Ammon's horn (tissue), 1 donor: Measurements from ENCODE around the gene LEKR1.

Experiments used
- DNase-seq: peaks from one replicate; pipeline ENCODE4 v3.0.0-alpha.2; 2016; ENCODE audit warnings: low spot score

The LEKR1 gene

DNA sequence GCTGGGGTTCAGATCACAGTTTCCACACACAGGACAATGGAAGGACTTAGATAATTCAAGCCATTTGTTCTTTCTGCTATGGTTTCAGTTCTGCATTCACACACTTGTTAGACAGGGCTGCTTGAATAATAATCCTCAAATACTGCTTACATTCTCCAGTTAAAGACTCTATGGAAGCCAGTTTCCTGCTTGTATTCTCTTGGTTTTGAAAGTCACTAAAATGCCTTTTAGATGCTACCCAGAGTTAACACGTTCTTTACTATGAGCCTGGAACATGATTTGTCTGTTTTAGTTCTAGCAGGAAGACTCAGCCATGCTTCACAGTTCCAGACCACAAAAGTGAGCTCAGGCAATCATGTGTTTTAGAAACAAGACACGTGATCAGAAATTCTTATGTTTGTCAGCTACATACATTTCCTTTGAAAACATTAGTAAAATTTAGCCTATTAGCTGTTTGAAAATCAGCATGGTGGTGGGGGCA lies 152.4 kb downstream of the LEKR1 start:
- DNase-seq, result peak; percentile 43

DNA sequence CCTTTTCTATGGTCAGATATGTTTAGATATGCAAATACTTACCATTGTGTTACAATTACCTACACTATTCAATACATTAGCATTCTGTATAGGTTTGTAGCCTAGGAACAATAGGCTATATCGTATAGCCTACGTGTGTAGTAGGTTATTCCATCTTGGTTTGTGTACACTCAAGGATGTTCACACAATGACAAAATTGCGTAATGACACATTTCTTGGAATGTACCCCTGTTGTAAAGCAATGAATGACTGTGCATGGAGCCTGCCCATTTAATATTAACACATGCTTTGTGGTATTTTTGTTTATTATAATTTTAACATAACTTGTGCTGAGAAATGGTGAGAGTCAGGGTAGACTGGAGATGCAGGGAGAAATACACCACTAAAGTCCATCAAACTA lies 154.9 kb downstream of the LEKR1 start:
- DNase-seq, result no peak

DNA sequence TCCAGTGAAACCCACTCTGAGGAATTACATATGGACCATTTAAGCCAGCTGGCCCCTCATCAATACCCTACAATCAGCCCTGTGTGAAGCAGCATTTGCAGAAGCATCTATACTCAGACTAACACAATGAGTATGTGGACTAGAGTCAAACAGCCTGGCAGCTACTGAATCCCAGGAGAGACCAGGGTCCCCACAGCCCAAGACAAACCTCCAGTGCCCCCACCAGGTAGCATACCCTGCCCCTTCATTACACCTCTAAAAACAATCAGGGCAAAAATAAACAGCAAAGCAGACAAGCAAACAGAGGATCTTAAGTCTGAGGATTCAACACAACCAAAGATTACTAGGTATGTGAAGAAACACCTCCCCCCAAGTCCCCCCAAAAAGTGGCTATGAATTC lies 157.4 kb downstream of the LEKR1 start:
- no peak for DNase-seq

DNA sequence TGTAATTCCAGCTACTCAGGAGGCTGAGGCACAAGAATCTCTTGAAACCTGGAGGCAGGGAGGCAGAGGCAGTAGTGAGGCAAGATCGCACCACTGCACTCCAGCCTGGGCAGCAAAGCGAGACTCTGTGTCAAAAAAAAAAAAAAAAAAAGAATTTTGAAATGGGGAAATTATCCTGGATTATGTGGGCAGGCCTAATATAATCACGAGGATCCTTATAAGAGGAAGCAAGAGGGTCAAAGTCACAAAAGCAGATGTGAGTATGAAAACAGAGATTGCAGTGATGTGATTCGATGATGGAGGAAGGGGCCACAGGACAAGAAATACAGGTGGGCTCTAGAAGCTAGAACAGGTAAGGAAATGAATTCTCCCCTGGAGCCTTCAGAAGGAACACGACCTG lies 159.6 kb downstream of the LEKR1 start:
- no peak for DNase-seq

DNA sequence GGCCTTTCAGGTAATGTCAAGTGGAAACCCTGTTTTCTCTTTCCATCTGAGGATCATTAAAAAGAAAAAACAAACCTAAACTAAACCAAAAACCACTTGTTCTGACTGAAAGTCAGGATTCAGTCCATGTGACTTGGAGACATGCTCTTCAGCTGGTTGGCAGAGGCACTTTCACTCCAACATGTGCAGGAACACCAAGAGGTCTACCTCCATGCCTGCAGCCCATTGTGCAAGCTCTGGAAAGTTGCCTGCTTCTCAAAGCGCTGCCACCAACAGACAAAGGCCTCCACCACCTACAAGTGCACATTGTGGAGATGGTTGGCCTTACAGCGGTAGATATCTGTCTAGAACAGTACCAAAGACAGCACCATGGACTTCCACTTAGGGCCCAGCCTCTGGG lies 161.8 kb downstream of the LEKR1 start:
- DNase-seq, result no peak

DNA sequence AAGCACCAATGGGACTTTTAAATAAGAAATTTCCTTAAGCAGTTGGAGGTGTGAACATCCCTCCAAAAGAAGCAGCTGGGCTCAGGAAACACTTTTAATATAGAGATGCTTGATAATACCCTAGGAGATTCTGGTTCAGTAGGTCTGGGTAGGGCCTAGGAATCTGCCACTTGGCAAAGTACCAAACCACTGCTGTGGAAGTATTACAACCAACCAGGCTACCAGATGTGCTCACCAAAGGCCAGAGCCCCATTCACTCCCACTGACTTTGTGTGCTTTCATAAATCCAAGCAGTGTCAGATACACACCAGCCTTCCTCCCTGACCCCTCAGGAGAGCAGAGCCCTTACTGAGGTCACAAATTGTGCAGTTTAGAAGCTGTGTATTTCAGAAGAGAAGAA lies 171.2 kb downstream of the LEKR1 start:
- DNase-seq, result no peak

DNA sequence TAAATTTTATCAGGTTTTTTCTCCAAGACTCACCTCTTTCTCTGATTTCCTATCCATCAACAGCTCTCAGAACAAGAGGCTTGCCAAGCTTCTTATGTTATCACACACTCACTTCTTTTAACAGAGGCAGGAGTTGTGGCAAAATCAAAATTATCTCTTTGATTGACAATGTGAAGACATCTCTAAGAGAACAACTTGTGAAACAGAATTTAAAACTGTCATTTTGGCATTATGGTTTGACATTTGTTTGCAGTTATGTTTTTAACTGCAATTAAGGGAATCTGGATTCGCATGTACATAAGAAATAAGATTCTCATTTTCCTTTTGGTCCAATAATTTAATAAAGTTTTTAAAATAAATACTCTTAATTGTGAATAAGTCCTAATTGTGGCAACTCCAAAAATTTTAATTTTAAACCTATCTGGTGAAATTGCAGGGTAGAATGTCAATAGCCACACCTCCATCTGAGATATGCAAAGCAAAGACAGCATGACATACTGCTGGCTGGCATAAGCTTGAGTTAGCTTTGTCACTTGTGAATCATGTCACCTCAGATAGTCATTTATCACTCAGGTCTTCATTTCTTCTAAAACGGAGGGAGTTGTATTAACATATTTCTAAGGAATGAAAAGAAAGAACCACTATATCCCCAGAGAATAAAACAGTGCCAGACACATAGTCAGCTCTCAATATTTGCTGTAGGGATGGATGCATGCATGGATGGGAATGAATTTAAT lies 175.2 kb downstream of the LEKR1 start:
- DNase-seq, result no peak

DNA sequence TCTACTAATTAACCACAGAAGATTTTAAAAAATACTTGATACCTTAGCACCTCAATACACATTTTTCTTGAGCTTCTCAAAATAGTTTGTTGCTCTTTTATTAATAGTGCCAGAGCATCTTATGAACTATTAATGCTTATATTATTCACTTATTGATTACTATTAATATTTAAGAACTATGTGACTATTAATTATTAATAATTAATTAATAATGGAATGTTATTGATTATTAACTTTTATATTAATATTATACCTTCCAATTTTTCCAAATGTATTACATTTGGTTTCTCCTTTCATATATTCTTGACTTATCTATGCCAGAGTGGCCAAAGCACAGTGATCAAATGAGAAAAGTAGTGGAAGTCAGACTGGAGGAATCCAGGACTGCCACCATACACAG lies 195.5 kb downstream of the LEKR1 start:
- no peak for DNase-seq

DNA sequence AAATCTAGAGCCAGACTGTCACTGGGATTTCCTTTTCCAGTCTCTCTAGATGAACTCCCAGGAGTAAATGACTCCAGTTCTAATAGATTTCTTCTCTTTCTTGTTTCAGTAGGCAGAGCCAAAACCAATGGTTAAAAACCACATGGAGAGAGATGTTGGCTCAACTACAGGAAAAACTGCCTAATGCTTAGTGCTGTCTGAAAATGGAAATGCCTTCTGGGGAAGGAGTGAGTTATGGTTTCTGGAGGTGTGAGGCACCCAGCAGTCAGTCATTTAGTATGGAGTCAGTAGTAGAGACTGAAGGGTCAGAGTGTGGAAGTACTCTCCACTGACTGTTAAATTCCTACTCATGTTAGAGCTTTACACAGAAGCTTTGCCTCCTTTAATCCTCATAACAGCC lies 197.1 kb downstream of the LEKR1 start:
- DNase-seq, result no peak

DNA sequence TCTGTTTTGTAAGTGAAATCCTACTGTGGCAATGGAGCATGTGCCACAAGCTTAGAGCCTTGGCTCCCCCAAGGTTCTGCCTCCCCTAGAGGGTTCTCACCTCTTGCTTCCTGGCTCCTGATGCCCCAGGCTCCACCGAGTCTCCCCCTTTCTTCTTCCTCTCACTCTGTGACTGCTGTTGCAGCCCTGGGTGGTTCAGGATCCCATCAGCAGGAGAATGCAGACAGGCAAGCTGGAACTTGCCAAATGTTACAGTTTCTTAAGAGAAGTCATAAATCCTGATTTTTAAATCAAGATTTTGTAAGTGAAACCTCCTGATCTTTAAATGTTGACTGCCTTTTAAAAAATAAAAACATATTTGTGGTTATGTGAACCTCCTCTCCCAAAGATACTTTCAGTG lies 199.9 kb downstream of the LEKR1 start:
- no peak for DNase-seq

DNA sequence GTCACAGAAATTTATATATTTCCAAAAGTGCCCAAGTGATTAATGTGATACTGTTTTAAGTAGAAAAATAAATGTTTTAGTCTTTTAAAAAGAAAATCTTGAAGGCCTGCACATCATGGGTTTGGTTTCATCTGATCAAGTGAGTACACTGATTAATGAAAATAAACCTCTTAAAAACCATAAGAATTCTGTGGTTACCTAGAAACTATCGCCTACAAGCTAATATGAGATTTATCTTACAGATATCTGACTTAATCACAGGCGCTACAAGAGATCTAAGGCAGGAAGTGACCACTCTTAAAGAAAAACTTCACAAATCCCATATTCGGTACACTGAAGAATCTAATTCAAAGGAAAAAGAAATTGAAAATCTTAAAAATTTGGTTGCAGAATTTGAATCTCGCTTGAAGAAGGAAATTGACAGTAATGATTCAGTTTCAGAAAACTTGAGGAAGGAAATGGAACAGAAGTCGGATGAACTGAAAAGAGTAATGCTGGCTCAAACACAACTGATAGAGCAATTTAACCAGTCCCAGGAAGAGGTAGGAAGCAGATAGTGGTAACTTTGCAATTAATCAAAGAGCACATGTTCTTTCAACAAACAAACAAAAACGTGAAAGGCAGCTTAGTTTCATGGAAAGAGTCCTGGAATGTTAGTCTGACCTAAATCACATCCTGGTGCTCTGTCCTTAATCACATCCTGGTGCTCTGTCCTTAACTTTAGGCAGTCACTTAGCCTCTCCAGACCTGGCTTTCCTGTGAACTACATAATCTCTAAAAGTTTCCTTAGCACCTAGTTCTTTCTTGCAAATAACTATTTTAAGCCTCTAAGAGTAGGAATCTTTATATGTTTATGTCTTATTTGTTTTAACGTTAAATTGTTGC lies 201.9 kb downstream of the LEKR1 start:
- DNase-seq, result no peak

DNA sequence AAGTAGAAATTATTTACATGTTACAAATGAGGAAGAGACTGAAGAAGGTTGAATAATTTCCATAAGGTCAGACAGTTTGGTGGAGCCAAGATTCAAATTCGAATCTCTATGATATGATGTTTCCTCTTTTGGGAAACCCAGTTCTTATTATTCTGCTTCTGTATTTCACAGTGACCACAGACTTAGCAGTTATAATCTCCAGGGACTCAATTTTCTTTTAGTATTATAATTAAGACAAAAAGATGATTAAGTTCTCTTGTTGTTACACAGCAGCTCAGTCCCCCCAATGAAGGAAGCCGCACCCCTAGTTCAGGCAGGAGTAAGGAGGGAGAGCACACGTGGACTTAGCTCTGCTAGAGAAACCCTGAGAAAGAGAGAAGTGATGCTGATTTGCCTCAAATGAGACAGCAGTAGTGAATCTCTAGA lies 203.2 kb downstream of the LEKR1 start:
- no peak for DNase-seq

DNA sequence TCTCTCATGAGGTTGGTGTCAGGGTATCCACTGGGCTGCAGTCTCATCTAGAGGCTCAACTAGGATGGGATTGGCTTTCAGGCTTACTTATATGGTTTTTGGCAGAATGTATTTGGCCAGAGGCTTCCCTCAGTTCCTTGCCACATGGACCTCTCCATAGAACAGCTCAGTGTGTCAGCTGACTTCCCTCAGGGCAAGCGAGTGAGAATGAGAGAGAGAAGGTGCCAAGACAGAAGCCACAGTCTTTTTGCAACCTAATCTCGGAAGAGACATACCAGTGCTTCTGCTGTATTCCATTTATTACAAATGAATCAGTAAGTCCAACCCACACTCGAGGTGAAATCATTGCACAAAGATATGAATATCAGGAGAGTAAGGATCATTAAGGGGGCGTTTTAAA lies 204.6 kb downstream of the LEKR1 start:
- DNase-seq, result peak; percentile 11

DNA sequence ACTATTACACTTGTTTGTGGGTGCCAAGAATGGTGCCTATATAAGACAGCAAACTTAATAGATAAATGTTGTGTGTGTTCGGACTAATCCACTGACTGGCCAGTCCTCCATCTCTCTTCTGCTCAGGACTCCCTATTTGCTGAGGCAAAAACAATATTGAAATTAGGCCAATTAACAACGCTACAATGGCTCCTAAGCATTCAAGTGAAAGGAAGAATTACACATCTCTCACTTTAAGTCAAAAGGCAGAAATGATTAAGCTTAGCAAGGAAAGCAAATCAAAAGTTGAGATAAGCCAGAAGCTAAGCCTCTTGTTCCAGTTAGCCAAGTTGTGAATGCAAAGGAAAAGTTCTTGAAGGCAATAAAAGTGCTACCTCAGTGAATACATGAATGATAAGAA lies 206.8 kb downstream of the LEKR1 start:
- DNase-seq, result no peak

DNA sequence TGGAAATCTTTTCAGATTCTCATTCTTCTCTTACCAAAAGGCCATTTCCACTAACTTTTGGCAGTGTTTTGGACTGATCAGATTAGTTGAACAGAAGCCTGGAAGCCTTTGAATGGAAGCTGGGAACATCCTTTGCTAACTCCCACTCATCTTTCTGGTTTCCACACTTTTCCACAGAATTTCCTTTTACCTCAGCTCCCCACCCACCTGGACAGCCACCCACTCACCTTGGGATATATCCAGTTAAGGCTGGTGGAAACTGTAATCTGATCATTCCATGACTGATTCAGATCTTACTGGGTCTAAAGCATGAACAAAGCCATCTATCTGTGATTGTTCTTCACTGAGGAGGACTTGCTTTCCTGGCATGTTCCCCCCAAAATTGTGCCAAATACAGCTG lies 214.3 kb downstream of the LEKR1 start:
- peak; percentile 7 for DNase-seq

DNA sequence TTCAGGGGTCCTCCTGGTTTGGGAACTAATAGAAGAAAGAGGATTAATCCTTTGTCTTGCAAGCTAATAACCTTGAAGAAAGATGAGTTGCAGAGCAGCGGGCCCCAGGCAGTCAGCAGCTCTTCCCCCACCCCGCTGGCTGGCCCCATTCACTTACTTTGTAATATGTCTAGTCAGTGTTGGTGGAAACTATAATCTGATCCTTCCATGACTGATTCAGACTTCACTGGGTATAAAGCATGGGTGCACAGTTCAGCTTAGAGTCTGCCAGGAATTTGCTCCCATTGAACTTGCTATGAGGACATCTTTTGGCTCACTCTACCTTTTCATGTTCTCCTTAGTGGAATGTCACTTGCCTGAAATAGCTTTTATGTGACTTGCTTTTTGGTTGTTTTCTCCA lies 216.1 kb downstream of the LEKR1 start:
- no peak for DNase-seq

DNA sequence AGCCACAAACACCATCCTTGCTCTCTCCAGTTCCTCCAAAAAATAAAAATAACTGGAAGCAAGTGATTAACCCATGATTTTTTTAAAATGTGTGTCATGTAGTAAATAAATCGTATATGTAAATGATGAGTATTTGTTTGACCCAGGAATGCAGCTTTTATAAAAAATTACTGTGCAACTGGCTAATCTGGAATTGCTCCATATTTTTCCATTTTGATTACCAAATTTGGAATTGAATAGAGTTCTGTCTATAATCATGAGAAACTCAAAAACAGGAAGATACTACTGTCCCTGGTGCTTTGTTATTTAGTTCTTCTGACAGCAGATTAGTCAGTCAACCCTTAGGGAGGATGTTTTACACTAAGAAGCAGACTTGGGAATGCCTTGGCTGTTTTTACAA lies 217.6 kb downstream of the LEKR1 start:
- no peak for DNase-seq

DNA sequence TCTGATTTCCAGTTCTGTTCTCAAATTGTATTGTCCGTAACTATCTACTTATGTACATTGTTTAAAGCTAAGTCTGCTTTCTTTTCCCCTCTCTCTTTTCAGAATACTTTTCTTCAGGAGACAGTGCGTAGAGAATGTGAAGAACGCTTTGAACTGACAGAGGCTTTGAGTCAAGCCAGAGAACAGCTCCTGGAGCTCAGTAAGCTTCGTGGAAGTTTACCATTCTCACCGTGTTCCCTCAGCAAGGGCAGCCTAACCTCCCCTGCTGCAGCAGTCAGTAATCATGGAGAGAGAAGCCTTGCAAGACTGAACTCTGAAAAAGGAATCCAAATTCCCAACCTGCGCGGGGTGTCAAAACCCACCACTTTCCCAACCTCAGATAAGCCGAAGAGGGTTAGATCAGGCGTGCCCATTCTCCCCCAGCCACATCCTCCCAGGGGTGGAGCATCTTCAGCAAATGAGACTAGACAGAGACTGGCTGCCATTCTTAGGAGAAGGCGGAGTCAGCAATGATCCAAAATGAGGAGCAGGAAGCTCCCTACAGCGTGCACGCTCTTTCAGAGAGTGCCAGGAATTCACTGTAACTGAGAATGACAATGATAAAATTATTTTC lies 219.2 kb downstream of the LEKR1 start:
- no peak for DNase-seq

DNA sequence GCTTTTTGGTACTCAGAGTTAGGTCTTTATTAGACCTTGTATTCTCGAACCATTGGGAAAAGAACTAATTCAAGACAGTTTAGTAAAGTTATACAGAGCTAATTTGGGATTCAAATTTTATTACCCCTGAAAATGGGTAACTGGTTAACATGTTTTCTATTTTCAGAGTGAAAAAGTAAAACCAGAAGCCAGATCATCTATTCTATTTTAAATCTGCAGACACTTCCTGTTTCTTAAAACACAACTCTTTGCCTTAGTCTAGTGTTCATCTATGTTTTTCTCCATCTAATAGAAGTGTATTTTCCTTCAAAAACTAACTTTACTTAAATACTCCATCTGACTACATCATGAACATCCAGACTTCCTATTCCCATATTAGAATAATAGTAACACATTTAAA lies 220.4 kb downstream of the LEKR1 start:
- no peak for DNase-seq

DNA sequence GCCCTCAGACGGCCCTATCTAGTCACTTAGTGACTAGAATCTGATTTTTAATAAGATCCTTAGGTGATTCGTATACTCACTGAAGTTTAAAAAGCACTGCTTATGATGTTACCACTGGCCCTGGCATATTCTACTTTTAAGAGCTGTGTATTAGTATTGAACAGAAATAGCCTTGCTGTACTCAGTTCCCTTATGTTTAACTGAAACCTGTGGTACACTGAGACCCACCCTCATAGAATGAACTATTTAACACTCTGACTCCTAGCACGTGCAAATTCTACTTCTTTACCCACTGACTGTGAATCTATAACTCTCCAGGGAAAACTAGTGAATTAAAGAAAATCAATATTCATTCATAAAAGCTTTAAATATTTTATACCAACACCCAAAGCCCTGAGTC lies 224.9 kb downstream of the LEKR1 start:
- DNase-seq, result no peak

DNA sequence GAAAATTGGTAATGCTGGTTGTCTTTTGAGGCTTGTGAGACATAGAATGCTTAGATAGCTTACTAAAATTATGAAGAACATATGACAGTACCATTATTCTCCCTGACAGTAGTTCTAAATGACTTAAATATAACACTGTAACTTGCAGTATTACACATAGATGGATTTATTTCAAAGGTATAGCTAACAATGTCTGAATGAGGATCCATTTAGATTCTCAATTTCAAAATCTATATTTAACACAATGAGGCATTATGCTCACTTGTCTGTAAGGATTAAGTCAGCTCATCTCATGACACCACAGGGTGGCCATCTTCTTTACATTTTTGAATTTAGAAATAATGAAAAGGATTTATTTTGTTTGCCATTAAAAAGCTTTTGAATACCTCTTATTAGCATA lies 225.4 kb downstream of the LEKR1 start:
- DNase-seq, result no peak

DNA sequence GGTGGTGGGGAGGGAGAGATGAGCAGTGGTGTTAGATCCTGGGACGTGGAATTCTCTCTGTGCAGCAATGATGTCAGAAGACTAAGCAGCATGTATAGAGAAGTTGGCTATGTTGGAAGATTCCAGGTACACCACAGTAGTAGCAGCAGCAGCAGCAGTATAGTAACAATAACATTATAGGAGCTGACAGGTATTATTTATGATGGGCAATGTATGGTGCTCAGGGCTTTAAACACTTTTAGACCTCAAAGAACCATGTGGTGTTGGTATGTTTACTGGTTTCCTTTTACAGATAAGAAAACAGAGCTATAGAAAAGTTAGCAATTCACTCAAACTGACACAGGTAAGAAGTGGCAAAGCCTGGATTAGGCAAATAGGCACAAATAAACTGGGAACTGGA lies 229.9 kb downstream of the LEKR1 start:
- DNase-seq, result no peak
